ENCODE data around the gene TIMM17A. TPM values are rescaled to one million over a fixed set of nuclear protein-coding genes. Genes with fewer than 3 reads are reported as not detected.

The TIMM17A gene
- total RNA-seq, 1 donor from 2014 or later, result 45.7 TPM

DNA sequence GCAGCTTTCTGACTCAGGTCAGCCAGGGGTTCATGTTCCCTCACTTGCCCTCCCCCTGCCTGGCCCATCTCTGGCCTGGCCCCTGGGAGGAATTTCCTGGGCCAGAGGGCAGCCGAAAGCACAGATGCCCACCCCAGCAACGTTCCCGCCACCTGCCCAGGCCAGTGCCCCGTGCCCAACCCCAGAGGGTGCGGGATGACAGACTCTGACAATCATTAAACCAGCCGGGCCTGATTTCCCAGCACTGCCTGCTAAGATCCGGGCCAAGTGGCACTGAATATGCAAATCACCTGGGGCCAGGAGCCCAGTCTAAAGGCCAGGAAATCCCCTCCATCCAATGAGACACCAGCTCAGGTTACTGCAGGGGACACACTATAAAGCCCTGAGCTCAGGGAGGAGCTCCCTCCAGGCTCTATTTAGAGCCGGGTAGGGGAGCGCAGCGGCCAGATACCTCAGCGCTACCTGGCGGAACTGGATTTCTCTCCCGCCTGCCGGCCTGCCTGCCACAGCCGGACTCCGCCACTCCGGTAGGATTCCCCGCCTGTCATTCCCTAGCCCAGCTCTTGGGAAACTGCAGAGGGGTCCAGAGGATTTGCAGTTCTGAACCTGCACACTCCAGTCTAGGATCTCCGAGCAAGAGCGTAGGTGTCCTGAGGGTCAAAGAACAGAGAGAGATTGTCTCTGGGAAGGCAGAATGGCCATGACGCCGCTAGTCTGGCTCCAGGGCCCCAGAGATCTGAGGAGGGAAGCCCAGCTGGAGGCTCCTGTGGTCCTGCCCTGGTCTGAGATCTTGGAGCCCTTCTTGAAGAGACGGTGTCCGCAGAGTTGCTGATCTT is 55.1 kb downstream of the TIMM17A start, which contains the start of gene ELF3:
Gene ELF3, plus strand, starts transcription at position 408 of the 836 bp plus-strand sequence. CDS start 550 bp downstream, outside the sequence.
- peaks cover 14% of the 10 kb centered on the region for H3K4me1 Mint-ChIP-seq (ENCODE audit: unreplicated experiment)
- no peak within 1 kb of the TSS for H3K27ac Mint-ChIP-seq (ENCODE audit: unreplicated experiment)
- H3K4me3 Mint-ChIP-seq (ENCODE audit: unreplicated experiment), result no peak within 1 kb of the TSS
- no peaks in the 10 kb centered on the region for H3K9me3 Mint-ChIP-seq (ENCODE audit: unreplicated experiment)
- DNase-seq (ENCODE audit: low spot score), result no peak
- peaks cover under 1% of the 10 kb centered on the region for H3K36me3 Mint-ChIP-seq (ENCODE audit: low read depth, unreplicated experiment)
- H3K27me3 Mint-ChIP-seq (ENCODE audit: unreplicated experiment), result no peaks in the 10 kb centered on the region
- TF ChIP-seq, protein P1, sequence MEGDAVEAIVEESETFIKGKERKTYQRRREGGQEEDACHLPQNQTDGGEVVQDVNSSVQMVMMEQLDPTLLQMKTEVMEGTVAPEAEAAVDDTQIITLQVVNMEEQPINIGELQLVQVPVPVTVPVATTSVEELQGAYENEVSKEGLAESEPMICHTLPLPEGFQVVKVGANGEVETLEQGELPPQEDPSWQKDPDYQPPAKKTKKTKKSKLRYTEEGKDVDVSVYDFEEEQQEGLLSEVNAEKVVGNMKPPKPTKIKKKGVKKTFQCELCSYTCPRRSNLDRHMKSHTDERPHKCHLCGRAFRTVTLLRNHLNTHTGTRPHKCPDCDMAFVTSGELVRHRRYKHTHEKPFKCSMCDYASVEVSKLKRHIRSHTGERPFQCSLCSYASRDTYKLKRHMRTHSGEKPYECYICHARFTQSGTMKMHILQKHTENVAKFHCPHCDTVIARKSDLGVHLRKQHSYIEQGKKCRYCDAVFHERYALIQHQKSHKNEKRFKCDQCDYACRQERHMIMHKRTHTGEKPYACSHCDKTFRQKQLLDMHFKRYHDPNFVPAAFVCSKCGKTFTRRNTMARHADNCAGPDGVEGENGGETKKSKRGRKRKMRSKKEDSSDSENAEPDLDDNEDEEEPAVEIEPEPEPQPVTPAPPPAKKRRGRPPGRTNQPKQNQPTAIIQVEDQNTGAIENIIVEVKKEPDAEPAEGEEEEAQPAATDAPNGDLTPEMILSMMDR (IDR thresholded peaks at IDR 0.05; ENCODE audit: unreplicated experiment), result no peak

GRCh38 chr1:202011994-202012393 is 56.7 kb downstream of the TIMM17A start:
- Mint-ChIP-seq H3K27ac (ENCODE audit: unreplicated experiment) (no peak overlapping the region), H3K9me3 (ENCODE audit: unreplicated experiment) (no peaks in the 10 kb centered on the region), H3K27me3 (ENCODE audit: unreplicated experiment) (no peaks in the 10 kb centered on the region), H3K4me1 (ENCODE audit: unreplicated experiment) (peaks cover 6% of the 10 kb centered on the region), H3K4me3 (ENCODE audit: unreplicated experiment) (no peak overlapping the region), H3K36me3 (ENCODE audit: low read depth, unreplicated experiment) (no peaks in the 10 kb centered on the region)
- TF ChIP-seq, protein P1 (IDR thresholded peaks at IDR 0.05; ENCODE audit: unreplicated experiment), result no peak
- no peak for DNase-seq (ENCODE audit: low spot score)

DNA sequence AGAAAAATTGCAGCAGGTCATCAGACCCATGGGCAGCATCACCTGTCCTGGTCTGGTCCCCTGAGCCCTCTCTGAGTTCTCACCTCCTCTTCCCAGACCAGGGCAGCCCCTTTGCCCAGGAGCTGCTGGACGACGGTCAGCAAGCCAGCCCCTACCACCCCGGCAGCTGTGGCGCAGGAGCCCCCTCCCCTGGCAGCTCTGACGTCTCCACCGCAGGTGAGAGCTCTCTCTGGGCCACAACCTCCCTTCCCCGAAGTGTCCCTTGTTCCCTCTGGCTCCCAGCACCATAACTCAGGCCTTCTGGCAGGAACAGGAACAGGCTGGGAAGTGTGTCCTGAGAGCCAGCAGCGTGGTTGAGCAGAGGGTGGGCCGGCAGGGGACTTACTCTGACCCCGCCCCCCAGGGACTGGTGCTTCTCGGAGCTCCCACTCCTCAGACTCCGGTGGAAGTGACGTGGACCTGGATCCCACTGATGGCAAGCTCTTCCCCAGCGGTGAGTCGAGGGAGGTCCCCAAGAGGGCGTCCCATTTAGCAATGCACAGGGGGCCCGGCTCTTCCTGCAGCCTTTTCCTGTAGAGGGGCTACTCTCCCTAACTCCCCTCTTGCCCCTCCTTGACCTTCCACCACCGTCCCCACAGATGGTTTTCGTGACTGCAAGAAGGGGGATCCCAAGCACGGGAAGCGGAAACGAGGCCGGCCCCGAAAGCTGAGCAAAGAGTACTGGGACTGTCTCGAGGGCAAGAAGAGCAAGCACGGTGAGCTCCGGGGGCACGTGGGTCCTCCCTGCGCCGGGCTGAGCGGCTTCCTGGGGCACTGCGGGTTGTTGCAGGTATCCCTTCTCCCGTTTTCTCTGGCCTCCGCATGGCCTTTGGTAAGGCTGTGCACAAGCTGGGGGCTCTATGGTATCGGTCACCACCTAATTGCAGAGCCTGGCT is 57.5 kb downstream of the TIMM17A start:
- Mint-ChIP-seq H3K36me3 (ENCODE audit: low read depth, unreplicated experiment) (no peaks in the 10 kb centered on the region), H3K9me3 (ENCODE audit: unreplicated experiment) (no peaks in the 10 kb centered on the region), H3K27ac (ENCODE audit: unreplicated experiment) (no peak overlapping the region), H3K4me3 (ENCODE audit: unreplicated experiment) (no peak overlapping the region), H3K27me3 (ENCODE audit: unreplicated experiment) (no peaks in the 10 kb centered on the region), H3K4me1 (ENCODE audit: unreplicated experiment) (peaks cover 6% of the 10 kb centered on the region)
- TF ChIP-seq, protein P1 (IDR thresholded peaks at IDR 0.05; ENCODE audit: unreplicated experiment), result no peak
- no peak for DNase-seq (ENCODE audit: low spot score)

DNA sequence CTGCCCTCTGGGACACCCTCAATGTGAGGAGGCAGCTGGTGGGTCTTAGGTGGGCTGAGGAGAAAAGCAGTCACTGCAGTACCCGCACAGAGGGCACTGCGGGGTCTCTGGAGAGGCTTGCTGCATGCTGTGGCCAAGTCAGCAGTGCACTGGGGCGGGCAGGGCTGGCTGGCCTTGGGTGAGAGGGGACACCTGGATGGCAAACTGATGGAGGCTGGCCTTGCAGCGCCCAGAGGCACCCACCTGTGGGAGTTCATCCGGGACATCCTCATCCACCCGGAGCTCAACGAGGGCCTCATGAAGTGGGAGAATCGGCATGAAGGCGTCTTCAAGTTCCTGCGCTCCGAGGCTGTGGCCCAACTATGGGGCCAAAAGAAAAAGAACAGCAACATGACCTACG is 58.3 kb downstream of the TIMM17A start:
- TF ChIP-seq, protein P1 (IDR thresholded peaks at IDR 0.05; ENCODE audit: unreplicated experiment), result no peak
- Mint-ChIP-seq H3K27ac (ENCODE audit: unreplicated experiment) (no peak overlapping the region), H3K4me1 (ENCODE audit: unreplicated experiment) (peaks cover 3% of the 10 kb centered on the region), H3K4me3 (ENCODE audit: unreplicated experiment) (no peak overlapping the region), H3K27me3 (ENCODE audit: unreplicated experiment) (peaks cover 2% of the 10 kb centered on the region), H3K36me3 (ENCODE audit: low read depth, unreplicated experiment) (no peaks in the 10 kb centered on the region), H3K9me3 (ENCODE audit: unreplicated experiment) (no peaks in the 10 kb centered on the region)
- no peak for DNase-seq (ENCODE audit: low spot score)
